GM19023 (cell line): ENCODE measurements around the gene BORCS6.

Experiments used
- ATAC-seq: cut with Tn5 transposase; IDR thresholded peaks from one replicate; pipeline ENCODE4 v1.9.1; 2021; ENCODE audit warnings: mild to moderate bottlenecking, moderate library complexity; ENCODE audit not compliant: unreplicated experiment

Gene BORCS6

DNA sequence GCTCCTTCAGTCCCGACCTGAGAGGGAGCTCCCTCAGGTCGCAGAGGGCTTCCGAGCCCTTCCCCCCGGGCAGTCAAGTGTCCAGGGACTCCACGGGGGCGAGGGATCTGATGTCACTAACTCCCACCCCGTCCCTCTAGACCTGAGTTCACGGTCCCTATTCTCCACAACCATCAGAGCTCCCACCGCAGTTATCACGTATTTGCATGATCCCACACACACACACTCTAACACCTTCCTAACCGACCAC is 34.1 kb downstream of the BORCS6 start:
- ATAC-seq, result no peak

DNA sequence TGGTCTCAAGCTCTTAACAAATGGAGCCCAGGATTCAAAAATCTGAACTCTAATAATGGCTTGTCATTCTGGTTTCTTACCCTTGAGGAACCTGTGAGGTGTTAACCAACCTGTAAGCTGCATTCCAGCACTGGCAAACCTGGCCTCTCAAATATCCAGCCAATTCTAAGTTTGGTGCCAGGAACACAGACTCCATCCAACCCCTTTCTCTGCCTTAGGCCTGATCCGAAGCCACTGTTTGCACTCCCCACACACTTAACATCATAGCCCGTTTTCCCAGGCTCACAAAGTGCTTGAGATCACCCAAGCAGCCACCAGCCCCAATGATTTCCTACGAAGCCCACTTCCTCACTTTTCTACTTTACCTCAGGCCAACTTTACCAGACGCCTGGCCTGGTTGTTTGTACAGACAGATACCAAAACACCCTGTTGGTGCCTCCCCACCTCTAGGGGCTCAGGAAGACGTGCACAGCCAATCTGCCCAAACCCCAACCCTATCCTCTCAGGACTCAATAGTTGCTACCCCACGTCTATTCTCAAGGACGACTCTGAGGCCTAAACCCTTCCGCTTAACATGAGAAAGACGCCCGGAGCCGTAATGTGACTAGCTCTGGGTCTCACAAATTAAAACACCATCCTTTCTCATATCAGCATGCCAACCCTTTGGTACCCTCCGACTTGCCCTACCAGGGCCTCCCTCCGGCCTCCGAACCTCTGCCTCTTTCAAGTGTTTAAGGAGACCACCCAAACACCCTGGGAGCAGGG is 34.6 kb downstream of the BORCS6 start:
- no peak for ATAC-seq

DNA sequence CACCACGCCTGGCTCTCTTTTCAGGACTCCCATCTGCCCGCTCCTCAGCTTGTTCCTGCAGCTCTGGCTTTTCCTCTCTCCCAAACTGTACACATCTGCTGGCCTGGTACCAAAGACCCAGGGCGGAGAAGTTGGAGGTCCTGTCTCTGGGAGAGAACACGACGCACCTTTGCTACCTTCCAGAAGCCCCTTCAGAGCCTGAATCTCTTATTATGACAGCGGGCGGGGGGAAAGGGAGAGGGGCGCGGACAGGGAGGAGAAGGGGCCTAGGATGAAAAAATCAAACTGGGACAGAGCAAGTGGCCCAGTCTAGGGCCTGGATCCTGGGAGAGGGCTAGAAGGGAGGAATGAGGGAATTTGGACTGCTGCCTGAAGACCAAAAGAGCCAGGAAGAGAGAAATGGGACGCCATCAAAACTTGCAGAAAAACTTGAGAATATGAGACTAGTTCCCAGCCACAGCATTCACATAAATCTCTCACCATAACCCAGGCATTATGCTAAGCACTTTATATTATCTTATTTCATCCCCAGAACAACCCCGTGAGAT is 35.3 kb downstream of the BORCS6 start:
- no peak for ATAC-seq

DNA sequence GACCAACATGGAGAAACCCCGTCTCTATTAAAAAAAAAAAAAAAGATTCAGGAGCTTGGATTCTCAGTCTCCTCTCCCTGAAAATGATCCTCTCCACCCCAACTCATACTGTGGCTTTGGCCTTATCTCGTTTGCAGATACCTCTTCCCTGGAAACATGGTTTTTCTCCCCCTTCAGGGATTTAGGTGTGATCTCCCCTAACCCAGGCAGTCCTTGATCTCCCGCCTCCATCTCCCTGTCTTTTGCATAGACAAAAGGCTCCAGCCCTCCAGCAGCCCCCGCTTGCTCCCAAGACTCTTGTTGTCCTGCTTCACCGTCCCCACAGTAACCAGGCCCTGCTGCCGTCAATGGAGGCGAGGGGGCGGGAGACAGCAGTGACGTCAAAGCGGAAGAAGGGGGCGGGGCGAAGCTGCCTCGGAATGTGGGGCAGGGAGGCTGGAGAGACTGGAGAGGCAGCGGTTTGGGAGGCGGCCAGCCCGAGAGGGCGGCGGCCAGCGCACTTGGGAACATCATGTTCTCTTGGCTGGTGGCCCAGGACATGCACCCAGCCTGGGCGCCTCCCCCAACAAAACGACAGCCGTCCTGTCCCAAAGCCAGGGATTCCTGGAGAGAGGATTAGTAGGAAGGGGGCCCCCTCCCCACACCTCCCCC is 35.9 kb downstream of the BORCS6 start:
- no peak for ATAC-seq

DNA sequence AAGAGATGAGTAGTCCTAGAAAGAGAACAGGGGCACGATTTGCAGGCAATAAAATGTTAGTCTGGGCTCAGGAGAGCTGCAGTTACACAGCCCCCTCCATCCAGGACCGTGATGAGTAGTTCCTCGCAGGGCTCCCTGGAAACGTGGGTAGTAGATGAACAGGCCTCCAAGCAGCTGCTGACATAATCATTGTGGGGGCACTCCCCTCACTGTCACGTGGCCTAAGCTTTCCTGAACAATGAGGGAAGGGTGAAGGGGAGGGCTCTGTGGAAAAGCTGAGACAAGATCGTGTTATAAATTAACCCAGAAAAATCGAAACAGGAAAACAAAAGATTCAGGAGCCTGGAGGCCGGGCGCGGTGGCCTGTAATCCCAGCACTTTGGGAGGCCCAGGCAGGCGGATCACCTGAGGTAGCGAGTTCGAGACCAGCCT is 36.4 kb downstream of the BORCS6 start:
- ATAC-seq, result no peak

DNA sequence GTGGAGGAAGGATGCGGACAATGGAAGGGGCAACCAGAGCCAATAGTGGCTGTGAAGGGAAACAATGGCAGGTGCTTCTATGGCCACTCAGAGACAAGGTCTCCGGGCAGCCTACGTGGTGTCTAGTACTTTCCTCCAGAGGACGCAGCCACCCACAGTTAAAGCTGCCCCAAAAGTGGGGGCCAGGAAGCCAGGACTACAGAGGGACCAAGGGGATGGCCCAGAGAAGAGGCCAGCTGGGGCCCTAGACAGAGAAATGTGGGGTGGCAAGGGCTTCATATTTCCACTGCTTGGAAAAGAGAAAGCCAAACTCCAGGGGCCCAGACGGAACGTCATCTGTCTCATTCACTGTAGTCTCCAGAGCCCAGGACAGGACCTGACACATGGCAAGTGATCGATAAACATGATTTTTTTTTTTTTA is 36.9 kb downstream of the BORCS6 start:
- ATAC-seq, result no peak

DNA sequence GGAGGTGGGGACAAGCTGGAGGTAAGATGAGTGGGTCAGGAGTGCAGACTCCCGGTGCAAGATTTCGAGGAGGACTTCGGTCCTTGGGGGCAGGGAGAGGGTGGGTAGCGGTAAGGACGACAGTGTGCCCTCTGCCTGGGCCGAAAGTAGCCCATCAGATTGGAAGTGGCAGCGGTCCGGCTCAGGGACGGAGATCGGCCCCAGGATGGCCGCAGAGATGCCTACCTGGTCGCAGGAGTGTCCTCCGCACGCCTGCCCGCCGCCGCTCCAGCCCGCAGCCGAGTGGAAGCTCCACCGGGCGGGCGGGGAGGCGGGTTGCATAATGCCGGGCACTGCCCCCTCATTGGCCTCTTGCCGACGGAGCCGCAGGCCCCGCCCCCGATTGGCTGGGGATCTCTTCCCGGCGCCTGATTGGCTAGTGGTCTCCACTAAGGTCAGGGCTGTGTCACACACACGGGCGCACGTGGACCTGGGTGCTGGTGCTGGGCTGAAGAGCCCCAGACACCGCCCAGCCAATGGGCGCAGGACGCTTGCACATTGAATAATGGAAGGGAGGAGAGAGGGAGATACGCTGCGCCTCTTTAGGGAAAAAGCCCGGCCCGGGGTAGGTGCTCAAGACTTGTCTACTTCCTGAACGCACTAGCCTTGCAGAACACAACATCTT is 37.7 kb downstream of the BORCS6 start, which contains the start of gene PER1:
Gene PER1, minus strand, starts transcription at position 293 of the 664 bp plus-strand sequence. CDS start 1,698 bp downstream, outside the sequence.
- no peak for ATAC-seq

DNA sequence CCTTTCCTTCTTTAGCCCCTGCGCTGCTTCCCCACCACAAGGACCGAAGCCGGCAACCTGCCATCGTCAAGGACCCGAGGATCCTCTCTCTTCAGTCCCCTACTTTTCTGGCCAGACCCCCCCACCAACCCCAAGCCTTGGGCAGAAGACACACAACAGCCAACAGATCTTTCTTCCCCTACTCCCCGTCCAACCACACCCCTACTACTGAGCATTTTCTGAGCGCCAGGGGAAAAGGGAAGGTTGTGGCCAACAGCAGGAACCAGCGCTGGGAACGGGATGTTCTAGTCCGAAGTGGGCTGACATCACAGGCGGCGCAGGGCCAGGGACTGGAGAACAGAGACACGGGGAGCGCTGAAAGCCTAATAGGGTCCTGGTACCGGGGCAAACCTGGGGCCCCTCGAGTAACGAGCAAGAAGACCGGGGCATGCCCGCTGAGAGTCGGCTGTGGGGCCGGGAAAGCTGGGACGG is 38.3 kb downstream of the BORCS6 start:
- no peak for ATAC-seq

DNA sequence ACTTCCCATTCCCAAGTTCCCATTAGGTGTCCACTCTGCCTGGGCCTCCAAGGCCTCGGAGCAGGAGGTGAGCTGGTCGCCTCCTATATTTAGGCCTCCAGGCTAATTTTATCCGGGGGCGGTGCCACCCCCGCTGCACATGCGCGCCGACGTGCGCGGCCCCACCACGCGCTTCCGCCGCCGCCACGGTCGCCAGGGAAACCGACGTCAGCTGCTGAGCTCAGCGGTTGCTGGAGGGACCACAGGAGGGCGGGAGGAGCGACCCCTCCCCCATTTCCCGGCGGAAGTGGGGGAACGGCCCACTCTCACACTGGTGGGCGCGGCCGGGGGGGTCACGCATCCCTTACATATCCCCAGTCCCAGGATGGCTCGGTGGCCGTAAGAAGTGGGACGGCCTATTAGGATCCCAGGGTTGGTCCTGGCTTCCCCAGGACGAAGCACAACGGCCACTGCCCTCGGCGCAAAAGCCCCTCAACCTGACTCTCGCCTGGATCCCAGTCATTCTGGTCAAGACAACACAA is 38.8 kb downstream of the BORCS6 start:
- peak; percentile 43 for ATAC-seq

DNA sequence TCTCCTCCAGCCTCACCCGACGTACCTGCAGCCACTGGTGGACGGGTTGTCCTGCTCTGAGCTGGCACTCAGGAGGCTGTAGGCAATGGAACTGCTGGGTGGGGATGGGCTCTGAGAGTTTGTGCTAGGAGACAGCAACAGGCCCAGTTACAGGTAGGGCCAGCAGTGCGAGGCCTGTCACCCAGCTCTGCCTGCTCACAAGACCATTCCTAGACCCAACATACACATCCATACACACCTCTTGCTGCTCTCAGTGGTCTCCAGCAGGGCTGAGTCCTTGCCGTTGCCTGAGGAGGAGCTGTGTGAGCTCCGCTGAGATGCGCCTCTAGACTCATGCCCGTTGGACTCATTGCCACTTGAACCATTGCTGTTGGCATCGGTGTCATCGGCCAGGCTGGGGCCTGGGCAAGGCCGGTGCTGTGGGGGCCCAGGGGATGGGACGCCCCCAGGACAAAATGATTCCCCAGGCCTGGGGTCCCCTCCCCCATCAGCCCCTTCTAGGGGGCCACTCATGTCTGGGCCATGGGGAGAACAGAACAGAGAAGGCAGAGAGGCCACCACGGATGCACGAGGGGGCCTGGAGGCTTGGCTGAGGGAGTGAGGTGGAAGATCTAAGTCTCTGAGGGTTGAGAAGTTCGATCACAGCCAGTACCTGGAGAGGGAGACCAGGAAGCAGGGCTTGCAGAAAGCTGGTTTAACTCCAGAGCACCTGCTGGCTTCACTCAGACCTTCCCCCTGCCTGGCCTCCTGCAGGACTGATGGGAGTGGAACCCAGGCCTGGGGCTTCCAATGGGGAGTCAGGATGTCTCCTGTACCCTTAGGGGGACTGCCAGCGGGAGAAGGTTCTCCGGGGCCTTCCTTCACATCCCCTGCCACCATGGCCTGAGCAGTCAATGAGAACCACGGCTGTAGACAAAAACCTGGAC is 39.5 kb downstream of the BORCS6 start:
- ATAC-seq, result no peak

DNA sequence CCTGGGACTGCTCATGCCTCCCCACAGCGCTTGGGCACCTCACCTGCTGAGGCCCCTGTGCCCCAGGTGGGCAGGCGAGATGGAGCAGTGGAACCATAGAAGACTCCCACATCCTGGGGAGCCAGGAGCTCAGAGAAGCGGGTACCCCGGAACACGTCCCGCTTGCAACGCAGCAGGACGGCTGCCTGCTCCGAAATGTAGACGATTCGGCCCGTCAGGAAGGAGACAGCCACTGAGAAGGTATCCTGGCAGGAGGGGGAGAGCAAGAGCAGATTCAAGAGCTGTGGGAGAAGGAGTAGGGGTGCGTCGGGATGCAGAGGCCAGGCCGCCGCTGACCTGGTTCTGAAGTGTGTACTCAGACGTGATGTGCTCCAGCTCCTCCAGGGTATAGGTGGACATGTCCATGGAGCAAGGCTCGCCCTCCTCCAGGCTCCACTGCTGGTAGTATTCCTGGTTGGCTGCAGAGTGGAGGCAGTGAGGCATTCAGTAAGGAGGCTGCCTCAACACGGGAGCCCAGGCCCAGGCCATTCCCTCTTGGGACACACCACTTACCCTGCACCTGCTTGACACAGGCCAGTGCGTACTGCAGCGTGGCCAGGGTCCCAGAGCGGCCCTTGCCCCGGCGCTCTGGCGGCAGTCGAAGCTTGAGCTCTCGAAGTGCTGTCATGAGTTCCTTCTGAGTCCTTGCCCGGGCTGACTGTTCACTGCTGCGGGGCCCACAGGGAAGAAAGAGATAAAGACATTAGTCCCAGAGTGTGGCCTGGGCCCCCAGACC is 40.4 kb downstream of the BORCS6 start:
- ATAC-seq, result no peak

DNA sequence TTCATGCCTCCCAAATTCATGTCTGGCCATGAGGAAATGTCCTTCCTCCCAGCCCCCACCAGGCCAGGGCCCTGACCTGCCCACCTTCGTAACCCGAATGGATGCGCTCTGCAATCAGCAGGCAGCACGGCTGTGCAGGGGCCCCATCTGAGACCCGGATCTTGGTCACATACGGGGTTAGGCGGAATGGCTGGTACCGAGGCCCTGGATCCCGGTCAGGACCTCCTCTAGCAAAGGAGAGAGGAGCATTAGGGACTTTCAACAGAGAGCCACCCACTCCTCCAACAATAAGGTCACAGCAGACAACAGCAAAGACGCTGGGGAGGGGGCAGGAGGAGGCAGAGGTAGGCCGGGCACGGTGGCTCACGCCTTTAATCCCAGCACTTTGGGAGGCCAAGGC is 41.4 kb downstream of the BORCS6 start:
- ATAC-seq, result no peak

DNA sequence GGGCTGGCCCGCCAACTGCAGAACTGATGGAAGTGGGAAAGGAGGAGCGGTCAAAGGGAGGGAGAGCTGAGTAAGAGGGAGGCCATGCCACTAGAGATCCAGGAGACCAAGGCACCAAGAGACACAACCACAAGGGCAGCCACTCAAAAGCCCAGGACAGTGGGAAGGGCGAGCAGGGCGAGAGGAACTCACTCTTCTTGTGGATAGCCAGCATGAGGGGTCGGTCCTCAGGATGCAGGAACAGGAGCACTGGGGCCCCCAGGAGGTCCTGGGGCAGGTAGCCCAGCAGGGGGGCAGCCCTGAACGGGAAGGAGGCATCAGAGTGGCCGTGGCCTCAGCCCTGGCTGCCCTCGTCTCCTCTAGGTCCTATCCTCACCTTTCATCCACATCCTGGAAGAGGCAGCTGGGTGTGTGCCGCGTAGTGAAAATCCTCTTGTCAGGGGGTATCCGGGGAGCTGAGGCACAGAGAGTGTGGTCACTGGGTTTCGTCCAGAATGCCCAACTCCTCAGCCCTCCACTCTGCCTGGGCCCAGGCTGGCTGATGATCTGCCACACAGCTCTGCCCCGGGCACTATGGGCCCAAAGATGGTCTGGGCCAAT is 42.1 kb downstream of the BORCS6 start:
- no peak for ATAC-seq

DNA sequence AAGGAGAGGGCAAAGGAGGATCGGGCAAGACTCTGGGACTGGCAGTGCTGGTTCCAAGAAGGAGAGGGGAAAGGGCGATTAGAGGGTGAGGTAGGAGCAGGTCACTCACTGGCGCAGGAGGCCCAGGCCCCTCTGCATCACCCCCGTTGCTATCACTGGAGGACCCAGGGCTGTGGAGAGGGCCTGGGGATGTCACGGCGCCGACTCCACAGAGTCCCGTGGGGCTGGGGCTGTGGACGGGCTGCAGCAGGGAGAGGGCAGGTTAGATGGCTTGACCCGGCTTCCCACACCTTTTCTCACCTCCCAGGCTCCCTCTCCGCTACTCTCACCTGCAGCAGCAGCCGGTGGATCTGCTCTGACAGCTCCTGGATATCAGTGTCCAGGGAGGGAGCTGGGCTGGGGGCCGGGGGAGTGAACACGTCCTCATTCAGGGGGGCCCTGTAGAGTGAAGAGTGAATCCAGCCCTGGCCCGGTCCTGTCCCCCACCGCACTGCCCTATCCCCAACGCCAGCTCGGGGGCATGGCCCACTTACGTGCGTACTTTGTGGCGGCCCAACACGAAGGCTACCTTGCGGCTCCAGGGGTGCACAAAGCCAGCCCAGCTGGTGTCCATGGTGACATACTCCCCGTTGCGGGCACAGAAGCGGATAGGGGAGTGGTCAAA is 42.7 kb downstream of the BORCS6 start:
- ATAC-seq, result no peak

DNA sequence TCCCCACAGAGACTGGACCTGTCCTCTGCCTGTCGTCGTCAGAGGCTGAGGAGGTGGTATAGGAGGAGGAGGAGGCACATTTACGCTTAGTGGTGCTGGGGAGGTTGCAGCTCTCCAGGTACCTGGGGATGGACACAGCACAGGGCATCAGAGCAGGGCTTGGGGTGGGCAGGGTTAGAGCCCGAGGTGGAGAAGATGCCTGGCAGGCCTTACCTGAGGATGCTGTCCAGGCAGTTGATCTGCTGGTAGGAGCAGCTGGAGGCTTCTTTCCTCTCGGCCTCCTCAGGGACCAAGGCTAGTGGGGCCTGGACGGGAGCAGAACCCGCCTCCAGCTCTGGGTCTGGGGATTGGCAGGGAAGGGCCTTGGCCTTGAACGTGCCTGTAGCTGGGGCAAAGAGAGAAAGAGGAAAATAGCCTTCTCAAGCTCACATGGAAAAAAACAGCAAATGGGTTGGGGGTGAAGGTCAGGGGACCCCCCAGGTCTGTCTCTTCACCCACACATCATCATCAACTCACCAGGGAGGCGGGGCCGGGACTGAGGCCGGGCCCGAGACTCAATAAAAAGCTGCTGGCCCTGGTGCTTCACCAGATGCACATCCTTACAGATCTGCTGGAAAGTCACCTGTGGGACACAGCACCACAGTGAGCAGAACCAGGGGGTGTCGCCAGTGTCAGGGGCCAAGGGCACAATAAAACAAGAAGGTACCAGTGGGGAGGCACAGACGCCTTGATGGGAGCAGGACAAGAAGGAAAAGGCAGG is 43.4 kb downstream of the BORCS6 start:
- ATAC-seq, result no peak

DNA sequence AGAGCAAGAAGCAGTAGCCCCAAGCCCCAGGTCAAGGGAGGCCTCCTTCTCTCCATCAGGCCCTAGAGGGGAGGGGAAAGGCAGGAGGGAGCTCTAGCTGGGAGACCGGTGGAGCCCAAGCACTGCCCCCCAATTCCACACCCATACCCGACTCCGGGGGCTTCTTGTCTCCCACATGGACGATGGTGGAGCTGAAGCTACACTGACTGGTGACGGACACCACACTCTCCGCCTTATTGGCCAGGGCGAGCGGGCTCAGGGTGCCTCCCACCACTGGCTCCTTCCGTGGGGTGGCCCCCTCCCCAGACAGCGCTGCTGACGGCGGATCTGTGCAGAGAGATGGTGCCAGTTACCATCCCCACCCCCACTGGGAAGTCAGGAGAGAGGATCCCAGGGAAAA is 44.2 kb downstream of the BORCS6 start:
- ATAC-seq, result no peak

DNA sequence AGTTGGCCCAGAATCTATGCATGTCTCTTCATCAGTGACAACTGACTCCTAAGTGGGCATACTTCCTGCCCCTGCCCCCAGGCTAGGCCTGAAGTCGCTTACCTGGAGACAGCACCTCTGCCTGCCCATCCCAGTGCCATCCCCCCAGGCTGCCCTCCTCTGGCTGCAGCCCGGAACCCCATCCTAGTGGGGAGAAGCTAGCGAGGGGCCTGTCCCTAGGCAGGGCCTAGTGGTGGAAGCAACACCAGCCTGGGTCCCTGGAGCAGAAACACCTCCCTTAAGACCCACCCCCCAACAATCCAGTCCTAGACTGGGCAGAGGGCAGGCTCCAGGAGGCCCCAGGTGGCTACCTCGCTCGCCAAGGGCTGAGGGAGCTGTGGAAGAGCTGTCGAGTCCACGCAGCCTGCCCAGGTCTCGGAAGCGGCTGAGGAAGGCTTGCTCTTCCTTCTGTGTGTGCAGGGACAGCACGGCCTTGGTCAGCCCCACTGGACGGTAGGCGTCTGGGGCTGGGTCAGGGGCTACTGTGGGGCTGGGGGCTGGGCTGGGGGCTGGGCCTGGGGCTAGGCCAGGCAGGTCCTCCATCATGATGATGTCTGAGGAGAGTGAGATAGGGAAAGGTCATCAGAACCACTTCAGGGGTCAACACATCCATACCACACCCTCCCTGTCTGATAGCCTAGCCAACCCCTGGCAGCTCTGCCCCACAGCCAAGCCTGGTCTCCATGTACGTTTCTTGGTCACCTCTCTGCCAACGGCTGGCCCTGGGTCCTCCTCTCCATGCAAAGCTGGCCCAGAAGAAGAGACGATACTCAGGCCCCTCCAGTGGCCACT is 45.4 kb downstream of the BORCS6 start:
- ATAC-seq, result no peak
